A172 (cell line): ENCODE results near the gene SBF2. TPM values are rescaled to one million over a fixed set of nuclear protein-coding genes. Genes with fewer than 3 reads are reported as not detected.
"Not testable (repeated sequence)": the region's sequence is repeated elsewhere in the genome, so short reads cannot be mapped to it uniquely, and the experiment has no call there.

Experiments used
- DNase-seq: peaks from one replicate; pipeline ENCODE4 v3.0.0-alpha.2; 2015; ENCODE audit warnings: low spot score
- total RNA-seq: library from RNA; depleted of rRNA; stranded (reverse); fragments of >200 nt; shearing (Covaris generic); gene quantifications from 2 replicates; pipeline ENCODE4 v1.2.3, GENCODE V29; 2014

Gene SBF2
- total RNA-seq, 1 experiment from 2014 or later, result 34.7 TPM

- DNase-seq, result no peak
Measured at GRCh38 chr11:10067629-10068300, 226.3 kb downstream of the SBF2 start.

GRCh38 chr11:10066441-10066840, 227.6 kb downstream of the SBF2 start:
- no peak for DNase-seq

- DNase-seq, result no peak
Measured at GRCh38 chr11:10064828-10065227, 229.2 kb downstream of the SBF2 start.

GRCh38 chr11:10058356-10058755, 235.7 kb downstream of the SBF2 start:
- DNase-seq, result no peak

GRCh38 chr11:10051868-10052586, 242.0 kb downstream of the SBF2 start:
- no peak for DNase-seq

- DNase-seq, result peak; percentile 3
Measured at GRCh38 chr11:10050561-10050960, 243.5 kb downstream of the SBF2 start.

GRCh38 chr11:10049756-10050155, 244.3 kb downstream of the SBF2 start:
- DNase-seq, result no peak

GRCh38 chr11:10048350-10048749, 245.7 kb downstream of the SBF2 start:
- DNase-seq, result no peak

- peak; percentile 13 for DNase-seq
Measured at GRCh38 chr11:10044618-10045017, 249.4 kb downstream of the SBF2 start.

- no peak for DNase-seq
Measured at GRCh38 chr11:10042699-10043098, 251.3 kb downstream of the SBF2 start.

- DNase-seq, result no peak
Measured at GRCh38 chr11:10041748-10042446, 252.1 kb downstream of the SBF2 start.

- DNase-seq, result no peak
Measured at GRCh38 chr11:10041332-10041731, 252.7 kb downstream of the SBF2 start.

GRCh38 chr11:10038521-10039302, 255.3 kb downstream of the SBF2 start:
- DNase-seq, result no peak

- DNase-seq, result not testable (repeated sequence)
Measured at GRCh38 chr11:10035932-10036331, 258.1 kb downstream of the SBF2 start.

GRCh38 chr11:10032935-10033334, 261.1 kb downstream of the SBF2 start:
- DNase-seq, result peak; percentile 21

- DNase-seq, result no peak
Measured at GRCh38 chr11:10030122-10030490, 263.9 kb downstream of the SBF2 start.

GRCh38 chr11:10029386-10030121, 264.5 kb downstream of the SBF2 start:
- DNase-seq, result no peak

GRCh38 chr11:10026514-10026913, 267.5 kb downstream of the SBF2 start:
- DNase-seq, result no peak

- no peak for DNase-seq
Measured at GRCh38 chr11:10023212-10023611, 270.8 kb downstream of the SBF2 start.

GRCh38 chr11:10022764-10023163, 271.3 kb downstream of the SBF2 start:
- no peak for DNase-seq

- DNase-seq, result no peak
Measured at GRCh38 chr11:10021563-10021962, 272.5 kb downstream of the SBF2 start.
